ENCODE measurements around the gene KCNT2.
"Not testable (repeated sequence)": the region's sequence is repeated elsewhere in the genome, so short reads cannot be mapped to it uniquely, and the experiment has no call there.

KCNT2 gene

DNA sequence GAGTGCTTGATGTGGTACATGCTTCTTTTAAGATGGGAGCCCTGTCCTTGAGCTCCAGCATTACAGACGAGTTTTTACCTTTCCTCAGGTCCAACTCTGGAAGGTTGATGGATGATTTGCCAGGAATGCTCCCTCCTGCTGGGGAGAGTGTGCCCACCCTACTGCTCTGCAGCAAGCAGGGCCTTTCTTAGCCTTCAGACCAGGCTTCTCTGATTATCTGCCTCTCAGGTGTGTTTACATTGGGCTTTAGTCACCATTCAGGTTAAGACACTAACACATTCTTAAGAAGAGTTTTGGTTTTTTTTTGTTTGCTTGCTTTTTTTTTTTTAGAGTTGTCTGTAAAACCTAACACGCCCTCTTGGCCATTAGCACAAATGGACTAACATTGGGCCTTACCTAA is 301.8 kb downstream of the KCNT2 start:
- DNase-seq: no peak

DNA sequence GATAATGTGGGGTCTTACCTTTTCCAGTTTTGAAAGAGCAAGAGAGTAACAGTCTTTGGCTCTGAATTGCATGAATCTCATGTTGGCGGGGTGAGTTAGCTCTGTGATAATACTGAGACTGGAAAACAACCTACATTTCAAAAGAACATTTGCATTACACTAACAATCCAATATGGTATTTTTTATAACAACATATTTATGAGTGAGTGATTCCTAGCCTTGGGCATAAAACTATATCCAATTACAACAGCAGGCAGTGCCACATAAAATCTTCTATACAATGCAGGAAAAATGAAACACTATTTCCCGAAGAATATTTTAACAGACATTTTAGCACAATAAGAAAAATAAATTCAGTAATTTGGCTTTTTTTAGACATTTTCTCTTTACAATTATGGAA is 303.0 kb downstream of the KCNT2 start:
- DNase-seq: no peak

DNA sequence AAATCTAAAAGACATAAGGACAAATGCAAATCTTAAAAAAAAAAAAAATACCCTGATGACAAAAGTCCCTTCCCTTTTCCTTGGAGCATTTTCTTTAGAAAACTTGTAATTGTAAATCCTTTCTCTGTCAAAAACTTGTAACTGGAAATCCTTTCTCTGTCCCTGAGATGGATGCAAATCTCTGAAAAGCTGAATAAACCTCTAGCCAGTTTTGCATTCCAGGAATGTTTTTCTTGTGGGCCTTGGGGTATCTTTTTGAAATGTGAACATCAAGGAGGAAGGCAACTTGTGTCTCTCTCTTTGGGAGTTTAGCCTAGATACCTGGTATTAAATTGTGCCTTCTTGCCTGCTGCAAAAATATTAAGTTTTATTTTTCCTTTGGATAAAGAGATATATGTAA is 305.3 kb downstream of the KCNT2 start:
- DNase-seq: no peak

DNA sequence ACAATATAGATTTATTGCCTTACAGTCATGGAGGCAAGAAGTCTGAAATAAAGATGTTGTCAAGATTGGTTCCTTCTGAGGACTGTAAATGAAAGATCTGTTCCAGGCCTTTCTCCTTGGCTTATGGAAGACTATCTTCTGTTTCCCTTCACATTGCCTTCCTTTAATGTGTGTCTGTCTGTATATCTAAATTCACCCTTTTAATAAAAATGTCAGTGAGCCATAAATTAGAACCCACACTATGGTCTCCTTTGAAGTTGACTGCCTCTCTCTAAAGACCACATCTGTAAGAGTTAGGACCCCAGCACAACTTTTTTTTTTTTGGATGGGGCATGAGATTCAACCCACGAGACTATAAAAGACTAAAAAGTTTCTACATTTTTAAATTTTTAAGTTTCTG is 305.8 kb downstream of the KCNT2 start:
- DNase-seq: no peak

DNA sequence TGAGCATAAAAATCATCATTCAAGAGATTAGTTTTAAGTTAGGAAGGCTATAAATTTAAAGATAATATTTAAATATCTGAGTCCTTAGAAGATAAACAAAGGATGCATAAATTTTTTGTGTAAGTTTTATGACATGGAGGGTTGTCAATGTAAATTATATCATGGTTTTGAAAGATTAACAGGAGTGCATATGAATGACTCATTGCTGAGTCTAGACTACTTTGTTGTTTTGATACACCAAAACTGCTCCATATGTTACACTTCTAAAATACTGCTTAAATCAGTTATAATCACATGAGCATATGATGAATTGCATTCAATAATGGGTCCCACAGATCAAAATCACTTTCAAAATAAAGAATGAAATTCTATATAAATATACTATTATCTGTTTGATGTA is 312.5 kb downstream of the KCNT2 start:
- no peak for DNase-seq

DNA sequence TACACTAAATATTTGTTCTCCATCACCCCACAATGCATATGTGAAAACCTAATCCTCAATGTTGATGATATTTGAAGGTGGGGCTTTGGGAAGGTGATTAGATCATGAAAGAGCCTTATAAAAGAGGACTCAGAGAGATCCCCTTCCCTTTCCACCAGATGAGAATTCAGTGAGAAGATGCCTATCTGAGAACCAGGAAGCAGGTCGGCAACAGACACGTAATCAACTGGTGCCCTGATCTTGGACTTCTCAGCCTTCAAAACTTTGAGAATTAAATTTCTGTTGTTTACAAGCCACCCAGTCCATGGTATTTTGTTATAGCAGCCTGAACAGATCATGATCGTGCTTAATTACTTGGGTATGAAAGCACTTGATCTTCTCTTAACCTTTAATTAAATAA is 329.4 kb downstream of the KCNT2 start:
- no peak for DNase-seq

DNA sequence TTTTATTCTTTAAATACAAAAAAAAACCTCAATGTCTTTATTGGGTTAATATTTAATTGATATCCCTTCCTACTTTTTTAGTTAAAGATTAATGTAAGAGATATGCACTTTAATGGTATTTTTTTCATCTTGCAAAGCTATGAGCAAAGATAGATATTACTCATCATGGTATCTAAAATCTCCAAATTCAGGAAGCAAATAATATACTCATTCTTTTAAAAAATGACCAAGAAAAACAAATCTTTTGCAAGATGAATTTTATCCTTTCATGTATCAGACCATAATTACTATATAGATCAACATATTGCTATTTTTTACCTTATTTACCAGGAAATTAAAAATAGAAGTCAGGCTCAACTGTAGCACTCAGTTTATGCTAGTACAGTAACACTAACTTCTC is 330.4 kb downstream of the KCNT2 start:
- DNase-seq: no peak

DNA sequence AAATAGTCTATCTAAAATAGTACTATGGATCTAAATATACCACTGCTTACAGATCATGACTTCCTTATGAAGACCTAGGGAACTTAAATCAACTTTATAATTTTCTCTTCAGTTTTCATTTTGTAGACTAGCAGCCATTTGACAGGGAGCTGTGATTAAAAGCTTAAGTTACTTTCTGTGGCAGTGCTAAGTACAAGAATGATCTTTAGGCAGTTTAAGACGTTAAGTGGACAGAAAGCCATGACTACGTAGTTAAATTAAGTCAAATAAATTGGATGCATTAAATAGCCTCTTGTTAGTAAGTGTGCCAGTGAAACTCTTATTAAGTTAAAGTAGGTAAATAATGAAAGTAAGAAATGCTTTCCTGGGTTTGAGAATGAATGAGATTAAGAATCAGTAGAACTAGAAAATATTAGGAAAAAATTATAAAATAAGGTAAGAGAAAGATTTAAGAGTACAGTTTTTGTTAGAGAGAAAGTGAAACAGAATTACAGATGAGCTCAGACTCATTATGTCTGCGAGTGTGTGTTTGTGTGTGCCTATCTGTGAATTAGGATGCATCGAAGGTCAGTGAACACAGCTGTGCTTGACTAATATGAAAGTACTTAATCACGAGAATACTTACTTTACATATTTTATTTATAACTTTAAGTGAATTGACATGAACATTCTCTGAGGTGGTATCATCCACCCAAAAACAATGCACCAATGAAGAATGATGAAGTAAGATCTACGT is 336.9 kb downstream of the KCNT2 start:
- no peak for DNase-seq

DNA sequence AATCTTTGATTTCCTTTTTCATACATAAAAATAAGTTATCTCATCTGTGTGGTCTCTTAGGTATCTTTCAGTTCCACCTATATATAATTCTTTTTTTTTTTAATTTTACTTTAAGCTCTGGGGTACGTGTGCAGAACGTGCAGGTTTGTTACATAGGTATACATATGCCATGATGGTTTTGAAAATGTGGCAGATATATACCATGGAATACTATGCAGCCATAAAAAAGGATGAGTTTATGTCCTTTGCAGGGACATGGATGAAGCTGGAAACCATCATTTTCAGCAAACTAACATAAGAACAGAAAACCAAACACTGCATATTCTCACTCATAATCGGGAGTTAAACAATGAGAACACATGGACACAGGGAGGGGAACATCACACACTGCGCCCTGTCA is 345.2 kb downstream of the KCNT2 start:
- DNase-seq: not testable (repeated sequence)

DNA sequence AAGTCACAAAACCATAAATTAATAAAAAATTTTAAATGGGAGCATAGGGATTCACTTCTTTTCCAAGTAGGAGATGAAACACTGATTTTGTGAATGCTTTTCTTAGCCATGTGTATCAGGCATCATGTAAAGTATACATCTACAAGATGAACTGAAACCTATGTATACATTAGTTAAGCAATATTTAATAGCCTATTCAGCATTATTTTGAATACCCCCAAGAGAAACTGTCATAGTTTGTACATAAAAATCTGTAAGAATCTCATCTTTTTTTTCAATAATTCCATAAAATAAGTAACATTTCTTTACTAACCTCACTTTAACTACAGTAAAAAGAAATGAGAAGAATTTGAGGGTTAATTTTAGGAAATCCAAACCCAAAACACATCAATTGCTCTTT is 348.0 kb downstream of the KCNT2 start:
- no peak for DNase-seq

DNA sequence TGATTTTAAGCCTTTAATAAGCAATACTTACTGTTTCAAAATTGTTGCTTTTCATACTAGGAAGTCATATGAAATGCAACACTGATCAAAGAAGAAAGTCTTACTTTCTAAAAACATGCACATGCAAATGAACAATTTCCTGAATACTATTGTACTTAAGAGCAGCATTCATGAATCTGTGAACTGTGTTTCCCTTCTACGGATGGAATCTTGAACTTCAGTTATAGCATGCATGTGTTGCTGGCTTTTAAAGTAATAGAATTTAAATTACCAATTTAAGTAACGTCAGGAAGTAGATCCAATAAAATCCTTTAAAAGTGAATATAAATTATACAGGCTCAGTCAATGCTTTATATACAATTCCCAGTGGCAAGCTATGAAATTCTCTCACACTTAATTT is 348.9 kb downstream of the KCNT2 start:
- DNase-seq: no peak

DNA sequence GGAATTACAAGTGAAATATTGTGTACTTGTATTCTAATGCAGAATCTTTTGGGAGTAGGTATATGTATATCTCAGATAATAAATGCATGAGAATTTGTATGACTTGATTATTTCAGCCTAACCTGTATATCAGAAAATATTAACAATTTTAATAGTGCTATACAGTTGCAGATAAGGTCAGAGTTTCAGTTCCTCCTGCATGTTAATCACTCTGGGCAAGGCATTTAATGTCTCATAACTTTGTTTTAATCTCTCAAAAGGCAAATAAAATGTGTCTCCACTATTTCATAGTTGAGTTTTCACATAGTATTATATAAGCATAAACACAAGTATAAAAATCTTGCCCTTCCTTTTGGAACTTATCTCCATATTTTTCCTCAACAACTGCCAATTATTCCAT is 352.5 kb downstream of the KCNT2 start:
- no peak for DNase-seq

DNA sequence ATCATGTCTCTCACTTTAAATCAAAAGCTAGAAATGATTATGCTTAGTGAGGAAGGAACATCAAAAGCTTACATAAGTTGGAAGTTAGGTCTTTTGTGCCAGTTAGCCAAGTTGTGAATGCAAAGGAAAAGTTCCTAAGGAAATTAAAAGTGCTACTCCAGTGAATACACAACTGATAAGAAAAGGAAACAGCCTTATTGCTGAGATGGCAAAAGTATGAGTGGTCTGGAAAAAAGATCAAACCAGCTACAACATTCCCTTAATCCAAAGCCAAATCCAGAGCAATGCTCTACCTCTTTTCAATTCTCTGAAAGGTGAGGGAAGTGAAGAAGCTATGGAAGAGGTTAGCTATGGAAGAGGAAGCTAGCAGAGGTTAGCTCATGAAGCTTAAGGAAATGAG is 378.7 kb downstream of the KCNT2 start:
- DNase-seq: no peak

DNA sequence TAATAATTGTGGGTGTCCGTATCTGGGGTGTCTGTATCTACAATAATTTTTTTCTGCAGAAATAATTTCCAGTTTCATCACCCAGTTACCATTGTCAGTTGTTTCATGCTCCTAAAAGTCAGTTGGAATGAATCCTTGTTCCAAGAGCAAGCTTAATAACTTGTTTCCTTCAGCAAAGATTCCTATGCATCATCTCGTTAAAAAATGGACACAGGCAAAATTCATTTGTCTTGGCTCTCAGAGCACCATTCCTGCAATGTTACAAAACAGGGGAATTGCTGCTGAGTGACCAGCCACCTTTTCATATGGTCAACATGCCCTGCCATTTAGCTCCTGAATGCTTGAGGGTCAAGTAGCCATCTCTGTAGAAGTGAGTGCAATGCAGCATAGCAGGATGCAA is 393.4 kb downstream of the KCNT2 start:
- no peak for DNase-seq

DNA sequence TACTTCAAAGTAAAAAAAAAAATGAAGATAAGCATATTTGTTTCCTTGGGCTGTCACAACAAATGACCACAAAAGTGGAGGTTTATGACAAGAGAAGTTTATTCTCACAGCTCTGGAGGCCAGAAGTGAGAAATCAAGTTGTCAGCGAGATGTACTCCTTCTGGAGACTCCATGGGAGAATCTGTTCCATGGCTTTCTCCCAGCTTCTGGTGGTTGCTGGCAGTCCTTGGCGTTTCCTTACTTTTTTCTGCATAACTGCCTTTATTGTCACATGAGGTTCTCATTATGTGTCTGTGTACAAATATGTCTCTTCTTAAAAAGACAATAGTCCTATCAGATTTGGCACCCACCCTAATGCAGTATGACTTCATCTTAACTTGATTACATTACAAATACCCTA is 398.3 kb downstream of the KCNT2 start:
- no peak for DNase-seq

DNA sequence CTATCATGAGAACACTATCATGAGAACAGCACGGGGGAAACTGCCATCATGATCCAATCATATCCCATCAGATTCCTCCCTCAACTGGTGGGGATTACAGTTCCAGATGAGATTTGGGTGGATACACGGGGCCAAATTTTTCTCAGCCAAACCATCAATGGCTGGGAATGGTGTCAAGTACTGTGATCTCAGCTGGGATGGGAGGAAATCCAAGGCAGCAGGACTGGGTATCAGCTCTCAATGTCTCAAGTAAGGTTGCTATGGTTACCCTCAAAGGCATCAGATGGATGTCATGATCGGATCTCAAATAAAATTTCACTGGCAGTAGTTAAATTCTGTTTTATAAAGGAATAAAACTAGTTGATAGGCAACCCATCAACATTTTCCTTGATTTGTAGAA is 399.0 kb downstream of the KCNT2 start:
- DNase-seq: no peak

DNA sequence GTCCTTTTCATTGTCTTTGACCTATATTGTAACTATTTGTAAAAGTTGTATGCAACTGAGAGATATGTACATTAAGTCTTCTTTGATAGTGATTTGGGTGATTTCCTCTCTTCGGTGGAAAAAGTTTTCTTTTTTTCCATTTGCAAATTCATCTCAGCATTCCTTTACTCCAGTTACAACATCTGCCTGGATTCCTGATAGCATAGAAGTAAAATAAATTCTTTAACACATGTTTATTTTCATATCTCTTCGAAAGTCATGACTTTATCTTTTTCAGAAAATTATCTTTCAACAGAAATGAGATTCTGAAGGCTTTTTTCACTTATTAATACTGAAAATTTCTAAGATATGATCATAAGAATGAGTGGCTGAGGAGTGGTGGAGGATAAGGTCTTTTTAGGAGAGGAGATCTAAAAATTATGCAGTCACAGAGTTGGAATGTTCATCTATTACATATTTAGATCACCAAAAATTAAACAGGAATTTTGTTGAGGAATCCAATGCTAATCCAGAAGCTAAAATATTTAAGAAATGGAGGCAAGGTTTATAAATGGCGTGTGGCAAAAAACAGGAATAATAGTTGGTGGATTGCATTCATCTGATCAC is 400.5 kb downstream of the KCNT2 start:
- DNase-seq: no peak

DNA sequence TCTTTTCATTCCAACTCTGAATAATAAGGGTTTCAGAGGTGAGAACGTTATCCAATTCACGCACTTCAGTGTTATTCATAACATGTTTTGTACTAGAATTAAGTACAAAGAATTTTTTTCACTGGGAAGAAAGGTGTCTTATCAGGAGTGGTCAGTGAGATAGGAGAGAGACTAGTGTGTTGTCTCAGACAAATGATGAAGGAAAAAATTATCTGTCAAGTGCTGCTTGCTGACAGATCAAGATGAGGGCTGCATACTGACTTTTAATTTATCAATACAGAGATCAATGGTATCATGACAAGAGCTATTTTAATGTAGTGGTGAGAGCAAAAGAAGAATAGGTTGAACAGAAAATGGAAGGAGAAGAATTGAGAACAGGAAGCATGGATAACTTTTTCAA is 402.4 kb downstream of the KCNT2 start:
- DNase-seq: no peak

DNA sequence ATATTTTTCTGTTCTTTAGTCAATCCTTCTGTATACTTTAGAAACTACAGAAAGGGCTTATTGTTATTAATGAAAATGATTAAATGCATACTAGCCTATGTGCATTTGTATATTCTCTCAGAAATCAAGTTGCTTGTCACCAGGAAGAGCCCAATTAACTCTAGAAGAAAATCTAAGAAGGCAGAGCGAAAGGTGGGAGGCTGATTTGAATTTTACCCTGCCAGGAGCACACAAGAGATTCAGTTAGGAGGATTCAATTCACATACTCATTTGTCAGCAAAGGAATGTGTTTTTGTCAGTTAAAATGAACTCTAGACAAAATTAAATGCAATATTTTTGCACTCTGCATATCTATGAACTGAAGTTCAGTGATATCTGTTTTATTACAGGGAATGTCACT is 411.8 kb downstream of the KCNT2 start:
- no peak for DNase-seq

DNA sequence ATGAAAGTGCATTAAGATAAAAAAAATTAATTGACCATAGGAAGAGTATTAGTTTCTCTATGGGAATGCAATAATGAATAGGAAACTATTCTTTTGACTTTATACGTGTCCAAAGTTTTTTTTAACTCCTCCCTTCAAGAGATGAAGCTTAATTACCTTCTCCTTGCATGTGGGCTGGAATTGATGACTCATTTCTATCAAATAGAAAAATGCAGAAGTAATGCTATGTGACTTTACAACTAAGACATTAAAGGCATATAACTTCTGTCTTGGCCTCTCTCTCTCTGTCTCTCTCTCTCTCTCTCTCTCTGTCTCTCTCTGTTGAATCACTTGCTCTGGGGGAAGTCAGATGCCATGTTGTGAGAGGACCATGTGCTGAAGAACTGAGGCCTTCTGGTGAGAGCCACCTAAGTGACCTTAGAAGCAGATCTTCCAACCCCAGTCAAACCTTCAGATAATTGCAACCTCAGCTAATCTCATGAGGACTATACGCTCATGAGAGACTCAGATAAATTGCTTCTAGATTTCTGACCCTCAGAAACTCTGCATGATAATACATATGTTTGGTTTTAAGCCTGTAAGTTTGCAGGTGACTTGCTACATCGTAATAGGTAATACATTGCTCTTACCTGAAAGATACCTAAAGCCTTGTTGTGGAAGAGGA is 414.2 kb downstream of the KCNT2 start:
- no peak for DNase-seq

DNA sequence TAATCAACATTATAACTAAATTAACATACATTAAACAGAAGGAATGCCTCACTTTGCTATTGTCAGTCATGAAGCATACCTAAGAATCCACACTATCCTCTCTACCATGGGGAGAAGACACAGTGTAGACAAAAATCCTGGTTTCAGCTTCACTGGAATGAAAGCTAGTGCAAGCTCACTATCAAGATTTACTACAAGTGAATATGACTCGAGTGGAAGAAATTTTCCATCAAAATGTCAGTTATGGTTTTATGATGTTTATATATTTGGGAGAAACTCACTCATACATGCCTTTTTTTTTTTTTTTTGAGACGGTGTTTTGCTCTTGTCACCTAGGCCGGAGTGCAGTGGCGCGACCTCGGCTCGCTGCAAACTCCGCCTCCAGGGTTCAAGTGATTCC is 424.3 kb downstream of the KCNT2 start:
- no peak for DNase-seq

DNA sequence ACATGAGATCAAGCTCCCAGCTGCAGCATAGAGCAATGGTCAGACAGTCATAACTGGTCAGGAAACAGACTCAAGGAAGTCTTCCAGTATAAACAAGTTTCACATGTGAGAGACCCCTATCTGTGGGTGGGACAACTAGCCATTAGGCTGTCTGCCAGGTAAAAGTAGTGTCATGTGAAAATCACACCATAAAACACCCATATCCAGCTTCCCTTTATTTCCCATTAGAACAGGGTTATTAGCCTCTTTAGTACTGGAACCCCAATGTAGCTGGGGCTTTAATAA is 426.7 kb downstream of the KCNT2 start:
- DNase-seq: no peak

DNA sequence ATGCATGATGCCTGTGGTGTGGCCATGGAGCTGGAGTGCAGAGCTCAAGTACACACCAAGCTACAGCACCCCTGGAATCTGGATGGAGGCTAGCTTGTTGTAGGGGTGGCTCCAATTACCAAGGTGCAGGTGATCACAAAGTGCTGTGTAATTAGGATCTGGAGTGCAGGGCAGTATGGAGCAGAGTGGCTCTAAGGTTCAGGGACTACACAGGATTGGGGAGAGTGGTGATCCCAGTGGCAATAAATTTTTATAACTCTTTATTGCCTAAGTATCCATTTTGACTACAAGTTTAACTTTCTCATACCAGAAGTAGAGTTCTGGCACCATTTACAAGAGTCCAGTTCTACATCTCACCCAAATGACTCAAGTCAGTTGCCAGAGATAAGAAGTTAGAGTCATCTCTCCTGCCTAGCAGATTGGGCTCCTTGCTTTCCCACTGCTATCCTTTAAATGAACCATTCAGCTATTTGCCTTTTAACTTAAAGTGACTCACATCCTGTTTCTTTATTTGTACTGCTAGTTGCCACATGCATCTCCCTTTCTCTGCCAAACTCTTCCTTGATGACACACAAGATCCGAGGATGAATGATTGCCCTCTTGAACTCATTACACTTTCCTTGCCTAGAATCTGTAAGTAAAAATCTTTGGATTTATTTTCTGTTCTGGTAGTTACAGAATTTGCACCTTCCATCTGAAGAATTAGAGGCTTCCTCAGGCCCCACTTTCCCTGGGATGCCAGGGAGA is 427.2 kb downstream of the KCNT2 start:
- no peak for DNase-seq

DNA sequence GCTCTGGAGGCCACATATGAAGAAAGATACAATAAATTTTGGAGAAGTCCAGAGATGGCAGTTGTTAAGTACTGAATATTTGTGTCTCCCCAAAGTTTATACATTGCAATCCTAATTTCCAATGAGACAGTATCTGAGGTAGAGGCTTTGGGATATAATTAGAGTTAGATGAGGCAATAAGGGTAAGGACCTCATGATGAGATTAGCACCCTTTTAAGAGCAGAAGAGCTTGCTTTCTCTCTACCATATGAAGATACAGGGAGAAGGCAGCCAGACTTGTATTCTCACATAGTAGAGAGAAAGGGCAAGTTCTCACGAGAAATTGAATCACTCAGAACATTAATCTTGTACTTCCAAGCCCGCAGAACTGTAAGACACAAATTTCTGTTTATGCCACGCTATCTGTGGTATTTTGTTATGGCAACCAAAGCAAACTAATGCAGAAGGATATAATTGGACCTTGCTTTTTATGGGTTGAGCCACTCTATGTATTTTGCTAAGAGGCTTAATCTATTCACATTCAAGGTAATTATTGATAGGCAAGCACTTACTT is 430.1 kb downstream of the KCNT2 start:
- DNase-seq: no peak
